GM23248 (cell line): ENCODE data around the gene TAF1D. TPM values are rescaled to one million over a fixed set of nuclear protein-coding genes. Genes with fewer than 3 reads are reported as not detected.
A peak's percentile ranks its signal among the peaks of the same experiment; 100 is the strongest.

Experiments used
- DNase-seq: peaks from one replicate; pipeline ENCODE4 v3.0.0-alpha.2; 2015
- H2AFZ ChIP-seq: fragments of 200-600 bp; sonication (generic); 2 replicates; pipeline ENCODE4 v1.6.1; 2016; ENCODE audit warnings: antibody characterized with exemption
- H3F3A ChIP-seq: fragments of 200-600 bp; sonication (generic); 2 replicates; pipeline ENCODE4 v1.6.1; 2016; ENCODE audit warnings: mild to moderate bottlenecking, antibody characterized with exemption, mixed run types; ENCODE audit not compliant: insufficient read depth
- H3K27ac ChIP-seq: fragments of 200-600 bp; sonication (generic); 2 replicates; pipeline ENCODE4 v1.5.1; 2016; ENCODE audit warnings: mild to moderate bottlenecking
- H3K27me3 ChIP-seq: fragments of 200-600 bp; sonication (generic); replicated peaks from 2 replicates; pipeline ENCODE4 v1.6.1; 2016; ENCODE audit warnings: mild to moderate bottlenecking; ENCODE audit not compliant: insufficient read depth
- H3K36me3 ChIP-seq: fragments of 200-600 bp; sonication (generic); 2 replicates; pipeline ENCODE4 v1.6.1; 2016; ENCODE audit warnings: low read depth, mild to moderate bottlenecking
- H3K4me1 ChIP-seq: fragments of 200-600 bp; sonication (generic); 2 replicates; pipeline ENCODE4 v1.6.1; 2016; ENCODE audit warnings: mild to moderate bottlenecking; ENCODE audit not compliant: insufficient read depth
- H3K4me2 ChIP-seq: fragments of 200-600 bp; sonication (generic); one replicate; pipeline ENCODE4 v1.6.1; 2016; ENCODE audit warnings: mild to moderate bottlenecking; ENCODE audit not compliant: unreplicated experiment
- H3K4me3 ChIP-seq: fragments of 200-600 bp; sonication (generic); 2 replicates; pipeline ENCODE4 v1.5.1; 2016; ENCODE audit warnings: mild to moderate bottlenecking
- H3K79me2 ChIP-seq: fragments of 200-600 bp; sonication (generic); 2 replicates; pipeline ENCODE4 v1.6.1; 2016; ENCODE audit warnings: mild to moderate bottlenecking; ENCODE audit not compliant: insufficient read depth
- H3K9ac ChIP-seq: fragments of 200-600 bp; sonication (generic); 2 replicates; pipeline ENCODE4 v1.6.1; 2016; ENCODE audit warnings: mild to moderate bottlenecking
- H3K9me2 ChIP-seq: fragments of 200-600 bp; sonication (generic); 2 replicates; pipeline ENCODE4 v1.6.1; 2016; ENCODE audit warnings: mixed run types, mild to moderate bottlenecking, moderate library complexity; ENCODE audit not compliant: insufficient read depth
- H3K9me3 ChIP-seq: fragments of 200-600 bp; sonication (generic); one replicate; pipeline ENCODE4 v1.6.1; 2017; ENCODE audit warnings: low read depth
- H4K20me1 ChIP-seq: fragments of 200-600 bp; sonication (generic); 2 replicates; pipeline ENCODE4 v1.6.0; 2016; ENCODE audit not compliant: insufficient read depth
- EZH2 ChIP-seq: fragments of 200-600 bp; sonication (generic); IDR thresholded peaks from 2 replicates; pipeline ENCODE4 v1.6.1; 2018; ENCODE audit warnings: antibody characterized with exemption, mild to moderate bottlenecking; ENCODE audit not compliant: insufficient read depth, poor library complexity, severe bottlenecking
- EZH2phosphoT487 ChIP-seq: fragments of 200-600 bp; sonication (generic); IDR thresholded peaks from 2 replicates; pipeline ENCODE4 v1.6.1; 2018; ENCODE audit warnings: antibody characterized with exemption, moderate library complexity, mild to moderate bottlenecking, low read depth; ENCODE audit not compliant: insufficient read depth
- WGBS, 2 experiments: methylation state at CpG; one replicate each; pipeline ENCODE4 v1.1.6; 2015 to 2017; ENCODE audit warnings: low lambda C conversion rate in 2 of 2, low coverage in 1 of 2; ENCODE audit errors: missing lambda C conversion rate in 2 of 2; 5-methylcytosine and 5-hydroxymethylcytosine counted together
- in situ Hi-C: fragments of 300-500 bp; cut with MboI; formaldehyde crosslinking; loops from 2 replicates; pipeline ENCODE4 v1.15.0; 2020
- polyA plus RNA-seq: library from polyadenylated mRNA; unstranded; fragments of >200 nt; fragmentation: Nextera tagmentation; extraction: Ambion mirVana; gene quantifications from 2 replicates; pipeline ENCODE4 v1.2.1, GENCODE V29; 2016
- total RNA-seq: library from RNA; depleted of rRNA; stranded (reverse); fragments of >200 nt; shearing (Covaris generic); gene quantifications from 2 replicates; pipeline ENCODE4 v1.2.3, GENCODE V29; 2014

Gene TAF1D
- total and polyA plus RNA-seq, 2 experiments from 2014 or later = 60.7 to 127 TPM

DNA sequence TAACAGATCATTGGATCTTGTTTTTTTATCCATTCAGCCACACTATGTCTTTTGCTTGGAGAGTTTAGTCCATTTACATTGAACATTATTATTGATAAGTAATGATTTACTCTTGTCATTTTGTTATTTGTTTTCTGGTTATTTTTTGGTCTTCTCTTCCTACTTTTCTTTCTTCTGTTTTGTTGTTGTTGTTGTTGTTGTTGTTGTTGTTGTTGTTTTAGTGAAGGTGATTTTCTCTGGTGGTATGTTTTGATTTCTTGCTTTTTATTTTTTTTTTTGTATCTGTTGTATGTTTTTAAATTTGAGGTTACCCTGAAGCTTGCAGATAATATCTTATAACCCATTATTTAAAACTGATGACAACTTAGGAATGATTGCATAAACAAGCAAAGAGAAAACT lies 28.6 kb downstream of the TAF1D start:
- in situ Hi-C loops = no loop called here
- H3K4me3 ChIP-seq = no peak overlapping the region
- H4K20me1 ChIP-seq = no peaks in the 10 kb centered on the region
- H3K36me3 ChIP-seq = peaks cover 44% of the 10 kb centered on the region
- H3K27me3 ChIP-seq = no peaks in the 10 kb centered on the region
- no peak overlapping the region for H3K9ac ChIP-seq
- no peak overlapping the region for H2AFZ ChIP-seq
- H3K79me2 ChIP-seq = peaks cover 8% of the 10 kb centered on the region
- no peaks in the 10 kb centered on the region for H3K9me2 ChIP-seq
- no peak overlapping the region for H3K4me2 ChIP-seq
- TF ChIP-seq EZH2 (no peak), EZH2phosphoT487 (no peak)
- H3K9me3 ChIP-seq = no peaks in the 10 kb centered on the region
- H3K4me1 ChIP-seq = no peaks in the 10 kb centered on the region
- no peak for DNase-seq
- no peaks in the 10 kb centered on the region for H3F3A ChIP-seq
- no peak overlapping the region for H3K27ac ChIP-seq

DNA sequence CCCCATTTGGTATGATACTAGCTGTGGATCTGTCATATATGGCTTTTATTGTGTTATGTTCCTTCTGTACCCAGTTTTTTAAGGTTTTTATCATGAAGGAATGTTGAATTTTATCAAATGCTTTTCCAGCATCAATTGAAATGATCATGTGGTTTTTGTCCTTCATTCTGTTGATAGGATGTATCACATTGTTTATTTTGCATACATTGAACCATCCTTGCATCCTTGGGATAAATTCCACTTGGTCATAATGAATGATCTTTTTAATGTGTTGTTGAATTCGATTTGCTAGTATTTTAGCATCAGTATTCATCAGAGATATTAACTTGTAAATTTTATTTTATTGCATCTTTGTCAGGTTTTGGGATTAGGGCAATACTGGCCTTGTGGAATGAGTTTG lies 31.1 kb downstream of the TAF1D start:
- Histone ChIP-seq H3K27me3 (no peaks in the 10 kb centered on the region), H3K36me3 (peaks cover 43% of the 10 kb centered on the region), H3K27ac (no peak overlapping the region), H3K4me1 (no peaks in the 10 kb centered on the region), H3F3A (no peaks in the 10 kb centered on the region), H3K4me3 (no peak overlapping the region), H3K9me2 (no peaks in the 10 kb centered on the region), H3K79me2 (peaks cover 8% of the 10 kb centered on the region; the same call in 1 of the 2 replicates), H4K20me1 (no peaks in the 10 kb centered on the region), H3K9me3 (no peaks in the 10 kb centered on the region), H3K4me2 (no peak overlapping the region), H3K9ac (no peak overlapping the region), H2AFZ (no peak overlapping the region)
- no peak for DNase-seq
- 97 to 100% methylated on average over 1 of the region's 1 CpG for WGBS, 2 experiments
- in situ Hi-C loops = no loop called here
- TF ChIP-seq EZH2phosphoT487 (no peak), EZH2 (no peak)

- H3K27ac ChIP-seq = no peak overlapping the region
- peaks cover 31% of the 10 kb centered on the region for H3K36me3 ChIP-seq
- H3K4me2 ChIP-seq = no peak overlapping the region
- H3K9me3 ChIP-seq = no peaks in the 10 kb centered on the region
- no peaks in the 10 kb centered on the region for H4K20me1 ChIP-seq
- no peak overlapping the region for H3K4me3 ChIP-seq
- H3K79me2 ChIP-seq = peaks cover 5% of the 10 kb centered on the region; the same call in 1 of the 2 replicates
- no peak overlapping the region for H3K9ac ChIP-seq
- TF ChIP-seq EZH2 (no peak), EZH2phosphoT487 (no peak)
- H3F3A ChIP-seq = no peaks in the 10 kb centered on the region
- no peaks in the 10 kb centered on the region for H3K9me2 ChIP-seq
- no peak for DNase-seq
- in situ Hi-C loops = no loop called here
- H2AFZ ChIP-seq = no peak overlapping the region
- 97 to 98% methylated on average over 2 of the region's 2 CpGs for WGBS, 2 experiments
- H3K4me1 ChIP-seq = no peaks in the 10 kb centered on the region
- H3K27me3 ChIP-seq = no peaks in the 10 kb centered on the region
These were observed 37.1 kb downstream of the TAF1D start for GRCh38 chr11:93704237-93704636.

GRCh38 chr11:93700830-93701229 lies 40.5 kb downstream of the TAF1D start:
- TF ChIP-seq EZH2 (no peak), EZH2phosphoT487 (no peak)
- Histone ChIP-seq H4K20me1 (no peaks in the 10 kb centered on the region), H3K4me3 (no peak overlapping the region), H3K79me2 (peaks cover 5% of the 10 kb centered on the region; the same call in 1 of the 2 replicates), H3K9ac (no peak overlapping the region), H3K9me2 (no peaks in the 10 kb centered on the region), H2AFZ (no peak overlapping the region), H3K27ac (no peak overlapping the region), H3K27me3 (no peaks in the 10 kb centered on the region), H3K9me3 (no peaks in the 10 kb centered on the region), H3K36me3 (peaks cover 45% of the 10 kb centered on the region), H3K4me1 (no peaks in the 10 kb centered on the region), H3F3A (no peaks in the 10 kb centered on the region), H3K4me2 (no peak overlapping the region)
- DNase-seq = peak; percentile 10
- 93 to 96% methylated on average over 3 of the region's 3 CpGs for WGBS, 2 experiments
- in situ Hi-C loops = no loop called here

GRCh38 chr11:93697611-93698010 lies 43.7 kb downstream of the TAF1D start:
- no peaks in the 10 kb centered on the region for H3F3A ChIP-seq
- no peak overlapping the region for H2AFZ ChIP-seq
- H3K27me3 ChIP-seq = no peaks in the 10 kb centered on the region
- H3K9me2 ChIP-seq = no peaks in the 10 kb centered on the region
- H3K36me3 ChIP-seq = peaks cover 56% of the 10 kb centered on the region
- no peak overlapping the region for H3K4me3 ChIP-seq
- no peak overlapping the region for H3K4me2 ChIP-seq
- DNase-seq = no peak
- H3K9me3 ChIP-seq = no peaks in the 10 kb centered on the region
- H4K20me1 ChIP-seq = no peaks in the 10 kb centered on the region
- H3K79me2 ChIP-seq = peaks cover 5% of the 10 kb centered on the region; the same call in 1 of the 2 replicates
- TF ChIP-seq EZH2phosphoT487 (no peak), EZH2 (no peak)
- no peak overlapping the region for H3K9ac ChIP-seq
- no peaks in the 10 kb centered on the region for H3K4me1 ChIP-seq
- in situ Hi-C loops = no loop called here
- H3K27ac ChIP-seq = no peak overlapping the region
- 94 to 95% methylated on average over 4 of the region's 4 CpGs for WGBS, 2 experiments
